HepG2 (cell line): ENCODE results near the gene SNRNP27. TPM values are rescaled to one million over a fixed set of nuclear protein-coding genes. Genes with fewer than 3 reads are reported as not detected.
A peak's percentile ranks its signal among the peaks of the same experiment; 100 is the strongest.

Source experiments
- ARID4A ChIP-seq: sonication (generic); formaldehyde crosslinking; IDR thresholded peaks from 2 replicates; pipeline ENCODE4 v1.5.0; 2020; ENCODE audit warnings: mild to moderate bottlenecking, missing genetic modification reagents, borderline replicate concordance
- CC2D1A ChIP-seq: sonication (generic); formaldehyde crosslinking; IDR thresholded peaks from 2 replicates; pipeline ENCODE4 v1.8.1; 2023; ENCODE audit warnings: mild to moderate bottlenecking, missing genetic modification reagents
- CSRNP1 ChIP-seq: sonication (generic); formaldehyde crosslinking; IDR thresholded peaks from 2 replicates; pipeline ENCODE4 v1.8.1; 2023; ENCODE audit warnings: mild to moderate bottlenecking, missing genetic modification reagents
- FOXC1 ChIP-seq: sonication (generic); formaldehyde crosslinking; IDR thresholded peaks from 2 replicates; pipeline ENCODE4 v1.8.0; 2022; ENCODE audit warnings: mild to moderate bottlenecking, missing genetic modification reagents, borderline replicate concordance
- HNRNPUL1 ChIP-seq: fragments of 200-400 bp; formaldehyde crosslinking; IDR thresholded peaks from 2 replicates; pipeline ENCODE4 v1.6.1; 2017; ENCODE audit warnings: low read depth, mild to moderate bottlenecking, low read length, moderate library complexity
- LRRFIP1 ChIP-seq: sonication (generic); formaldehyde crosslinking; conservative IDR thresholded peaks from 2 replicates; pipeline ENCODE4 v1.4.0; 2020; ENCODE audit warnings: missing genetic modification reagents
- MED13 ChIP-seq: sonication (generic); formaldehyde crosslinking; IDR thresholded peaks from 2 replicates; pipeline ENCODE4 v1.5.0; 2020; ENCODE audit warnings: missing genetic modification reagents
- SETDB1 ChIP-seq: sonication (generic); formaldehyde crosslinking; IDR thresholded peaks from 2 replicates; pipeline ENCODE4 v1.5.1; 2020; ENCODE audit warnings: missing genetic modification reagents, mild to moderate bottlenecking, borderline replicate concordance
- SP1 ChIP-seq, 2 experiments: fragments of 450-650 bp in 1 of 2; sonication (generic) in 1 of 2; formaldehyde crosslinking in 1 of 2; IDR thresholded peaks; 2 replicates each; pipeline versions ENCODE4 v1.4.0 to v1.6.1; 2016 to 2020; ENCODE audit warnings: missing genetic modification reagents in 1 of 2
- TBX2 ChIP-seq: sonication (generic); formaldehyde crosslinking; IDR thresholded peaks from 2 replicates; pipeline ENCODE4 v1.5.0; 2020; ENCODE audit warnings: missing genetic modification reagents, mild to moderate bottlenecking, borderline replicate concordance
- ZFYVE20 ChIP-seq: sonication (generic); formaldehyde crosslinking; IDR thresholded peaks from 2 replicates; pipeline ENCODE4 v1.8.0; 2023; ENCODE audit warnings: low read depth, mild to moderate bottlenecking, moderate library complexity, missing genetic modification reagents, borderline replicate concordance
- ZNF101 ChIP-seq: sonication (generic); formaldehyde crosslinking; IDR thresholded peaks from 2 replicates; pipeline ENCODE4 v1.4.0; 2020; ENCODE audit warnings: mild to moderate bottlenecking, low read depth, missing genetic modification reagents, borderline replicate concordance
- ZNF550 ChIP-seq: sonication (generic); formaldehyde crosslinking; IDR thresholded peaks from 2 replicates; pipeline ENCODE4 v1.4.0; 2020; ENCODE audit warnings: mild to moderate bottlenecking, missing genetic modification reagents, borderline replicate concordance
- ZNF687 ChIP-seq: sonication (generic); formaldehyde crosslinking; IDR thresholded peaks from 2 replicates; pipeline ENCODE4 v1.5.1; 2020; ENCODE audit warnings: mild to moderate bottlenecking, missing genetic modification reagents, moderate library complexity
- polyA plus RNA-seq, 8 experiments: library from polyadenylated mRNA; depleted of rRNA in 3 of 8; stranded (reverse) in 7 of 8; unstranded in 1 of 8; fragments of >200 nt; fragmentation: Illumina TruSeq in 4 of 8; extraction: Trizol in 4 of 8; gene quantifications; 2 replicates each; pipeline versions ENCODE4 v1.2.1 to v1.2.3, GENCODE V29; 2011 to 2016; ENCODE audit warnings: low read depth in 4 of 8, missing spikeins in 1 of 8, mixed read lengths in 1 of 8; ENCODE audit not compliant: insufficient read depth in 1 of 8
- total RNA-seq, 5 experiments: library from RNA; depleted of rRNA; stranded (reverse); fragments of >200 nt; fragmentation: Illumina TruSeq; extraction: Trizol; gene quantifications; 2 replicates each; pipeline ENCODE4 v1.2.3, GENCODE V29; 2016; ENCODE audit warnings: low read depth in 1 of 5

Gene SNRNP27
- total and polyA plus RNA-seq, 2 of the 13 experiments (the other 11 are each of a cell fraction or from before 2014, with no cell fraction given) = 49.8 to 54.6 TPM

GRCh38 chr2:69914164-69914949 lies 20.6 kb downstream of the SNRNP27 start (continued):
- 0 out of 2 replicates have a peak, but pooled peaks have one; percentile 70 for TF ChIP-seq LRRFIP1 (CRISPR knock-in tag)
- peak; percentile 71; the same call in 1 of the 2 replicates for TF ChIP-seq CC2D1A (CRISPR knock-in tag)
- peak; percentile 90 for TF ChIP-seq ARID4A (CRISPR knock-in tag)
- TF ChIP-seq SETDB1 (CRISPR knock-in tag) = no peak
- peak; percentile 90 for TF ChIP-seq FOXC1 (CRISPR knock-in tag)
- peak; percentile 81; the same call in 1 of the 2 replicates for TF ChIP-seq SP1 (IDR thresholded peaks at IDR 0.05)
- TF ChIP-seq SP1 (CRISPR knock-in tag; IDR thresholded peaks at IDR 0.05) = peak; percentile 81
- peak; percentile 99 for TF ChIP-seq ZNF687 (CRISPR knock-in tag)
- TF ChIP-seq ZNF101 (CRISPR knock-in tag) = peak; percentile 87
- TF ChIP-seq CSRNP1 (CRISPR knock-in tag) = peak; percentile 76; the same call in 1 of the 2 replicates
- TF ChIP-seq MED13 (CRISPR knock-in tag) = no peak
- peak; percentile 27; the same call in 1 of the 2 replicates for TF ChIP-seq ZNF550
- no peak; the same call in 1 of the 2 replicates for TF ChIP-seq ZFYVE20
- TF ChIP-seq HNRNPUL1 = 0 out of 2 replicates have a peak, but pooled peaks have one; percentile 65
- peak; percentile 94 for TF ChIP-seq TBX2
